HCT116 (cell line): ENCODE data around the gene DYNLRB2. TPM values are rescaled to one million over a fixed set of nuclear protein-coding genes. Genes with fewer than 3 reads are reported as not detected.

Experiments used
- ATAC-seq: fragments of 200-7000 bp; cut with Tn5 transposase; 2 replicates; pipeline ENCODE4 v1.9.1; 2020; ENCODE audit warnings: mild to moderate bottlenecking, moderate library complexity
- BruUV-seq: library from RNA; stranded (reverse); fragments of 400-500 nt; replicated peaks from 2 replicates; lab custom pipeline; 2021; lab: Mats Ljungman, UMichigan
- CTCF ChIA-PET: fragments of 300-600 bp; sonication (Branson Sonifier 250); formaldehyde crosslinking; loops from one replicate; lab custom pipeline; 2021; ENCODE audit warnings: antibody characterized with exemption; lab: Charles Lee
- POLR2A ChIA-PET: fragments of 300-600, 350-600 bp; sonication (Branson Sonifier 250); formaldehyde crosslinking; loops from one replicate; lab custom pipeline; 2021; ENCODE audit warnings: antibody characterized with exemption; lab: Charles Lee
- RAD21 ChIA-PET, 2 experiments: fragments of 300-600 bp; sonication (Branson Sonifier 250); formaldehyde crosslinking; loops; one replicate each; lab custom pipeline; 2023; ENCODE audit warnings: low total read pairs in 2 of 2; ENCODE audit not compliant: uncharacterized antibody in 2 of 2, unreplicated experiment in 2 of 2, low non-redundant PET in 1 of 2; lab: Charles Lee
- DNase-seq: peaks from one replicate; pipeline ENCODE4 v3.0.0-alpha.2; 2010; ENCODE audit warnings: low read depth, low spot score
- H2AFZ ChIP-seq: fragments of 200-600 bp; shearing (Covaris generic), sonication (generic); 2 replicates; pipeline ENCODE4 v1.6.1; 2017; ENCODE audit warnings: low read depth, mixed run types, mixed read lengths, antibody characterized with exemption, low read length; ENCODE audit not compliant: poor library complexity, severe bottlenecking
- H3K27ac ChIP-seq: 2 replicates; pipeline ENCODE4 v1.5.1; 2012; ENCODE audit warnings: low read depth, low read length
- H3K27me3 ChIP-seq: fragments of 200-600 bp; sonication (generic); 2 replicates; pipeline ENCODE4 v1.6.1; 2016; ENCODE audit warnings: mixed run types, low read length, mixed read lengths; ENCODE audit not compliant: insufficient read depth
- H3K36me3 ChIP-seq, 2 experiments: fragments of 200-500 bp in 1 of 2; fragments of 200-600 bp in 1 of 2; sonication (Bioruptor generic) in 1 of 2; sonication (generic) in 1 of 2; 2 replicates each; pipeline versions ENCODE4 v1.5.1 to v1.6.1; 2014 to 2016; ENCODE audit warnings: low read length in 2 of 2, inconsistent platforms in 1 of 2, mixed read lengths in 1 of 2, mixed run types in 1 of 2; ENCODE audit not compliant: insufficient read depth in 2 of 2, control insufficient read depth in 1 of 2
- H3K4me1 ChIP-seq, 2 experiments: fragments of 200-600 bp in 1 of 2; sonication (generic) in 1 of 2; 2 replicates each; pipeline versions ENCODE4 v1.5.1 to v1.6.1; 2012 to 2017; ENCODE audit warnings: low read length in 2 of 2, inconsistent platforms in 1 of 2, mild to moderate bottlenecking in 1 of 2, mixed read lengths in 1 of 2, mixed run types in 1 of 2, moderate library complexity in 1 of 2; ENCODE audit not compliant: insufficient read depth in 2 of 2, control insufficient read depth in 1 of 2
- H3K4me2 ChIP-seq: fragments of 200-600 bp; sonication (generic); 2 replicates; pipeline ENCODE4 v1.6.1; 2017; ENCODE audit warnings: mixed run types, low read length, mixed read lengths
- H3K4me3 ChIP-seq, 2 experiments: fragments of 200-600 bp in 1 of 2; sonication (generic) in 1 of 2; replicated peaks in 1 of 2; 2 replicates each; pipeline ENCODE4 v1.5.1; 2011 to 2016; ENCODE audit warnings: low read length in 2 of 2, control low read depth in 1 of 2, low read depth in 1 of 2, mild to moderate bottlenecking in 1 of 2, mixed read lengths in 1 of 2, mixed run types in 1 of 2
- H3K79me2 ChIP-seq: fragments of 200-600 bp; sonication (generic); 2 replicates; pipeline ENCODE4 v1.6.1; 2017; ENCODE audit warnings: mild to moderate bottlenecking, mixed run types, low read length, moderate library complexity, mixed read lengths; ENCODE audit not compliant: insufficient read depth
- H3K9ac ChIP-seq: fragments of 200-600 bp; sonication (generic); 2 replicates; pipeline ENCODE4 v1.6.1; 2016; ENCODE audit warnings: low read length, mixed read lengths
- H3K9me2 ChIP-seq: fragments of 200-600 bp; sonication (generic), shearing (Covaris generic); 2 replicates; pipeline ENCODE4 v1.6.1; 2017; ENCODE audit warnings: mixed run types, mild to moderate bottlenecking, moderate library complexity; ENCODE audit not compliant: insufficient read depth
- H3K9me3 ChIP-seq, 2 experiments: fragments of 200-500 bp in 1 of 2; fragments of 200-600 bp in 1 of 2; sonication (Bioruptor generic) in 1 of 2; sonication (generic) in 1 of 2; 2 replicates each; pipeline ENCODE4 v1.6.1; 2014 to 2017; ENCODE audit warnings: low read length in 2 of 2, mixed read lengths in 2 of 2, inconsistent platforms in 1 of 2, low read depth in 1 of 2, mild to moderate bottlenecking in 1 of 2, mixed run types in 1 of 2, moderate library complexity in 1 of 2; ENCODE audit not compliant: control insufficient read depth in 1 of 2, insufficient read depth in 1 of 2
- H4K20me1 ChIP-seq: fragments of 200-600 bp; sonication (generic), shearing (Covaris generic); 2 replicates; pipeline ENCODE4 v1.6.1; 2017; ENCODE audit warnings: mixed run types, mild to moderate bottlenecking, moderate library complexity; ENCODE audit not compliant: insufficient read depth
- ATF3 ChIP-seq: IDR thresholded peaks from 2 replicates; pipeline ENCODE4 v1.6.1; 2012
- CBX3 ChIP-seq: IDR thresholded peaks from 2 replicates; pipeline ENCODE4 v1.6.1; 2012; ENCODE audit warnings: low read depth
- CEBPB ChIP-seq: IDR thresholded peaks from 2 replicates; pipeline ENCODE4 v1.6.1; 2012; ENCODE audit warnings: low read depth
- CTCF ChIP-seq, 3 experiments: fragments of 200-600 bp in 1 of 3; sonication (generic) in 1 of 3; IDR thresholded peaks in 2 of 3; conservative IDR thresholded peaks in 1 of 3; 2 replicates each; pipeline ENCODE4 v1.5.1; 2012 to 2017; ENCODE audit warnings: low read depth in 2 of 3, low read length in 2 of 3, antibody characterized with exemption in 1 of 3, borderline replicate concordance in 1 of 3, control low read depth in 1 of 3, mild to moderate bottlenecking in 1 of 3, mixed read lengths in 1 of 3, mixed run types in 1 of 3, moderate library complexity in 1 of 3; ENCODE audit not compliant: insufficient read depth in 1 of 3
- ELF1 ChIP-seq: IDR thresholded peaks from 2 replicates; pipeline ENCODE4 v1.6.1; 2012; ENCODE audit warnings: low read depth, borderline replicate concordance
- EZH2 ChIP-seq: fragments of 200-600 bp; sonication (generic); IDR thresholded peaks from 2 replicates; pipeline ENCODE4 v1.6.1; 2017; ENCODE audit warnings: antibody characterized with exemption, mixed run types
- FOSL1 ChIP-seq: IDR thresholded peaks from 2 replicates; pipeline ENCODE4 v1.6.1; 2012; ENCODE audit warnings: low read depth
- JUND ChIP-seq: IDR thresholded peaks from 2 replicates; pipeline ENCODE4 v1.6.1; 2012
- MAX ChIP-seq: IDR thresholded peaks from 2 replicates; pipeline ENCODE4 v1.6.1; 2012
- POLR2AphosphoS5 ChIP-seq: IDR thresholded peaks from 2 replicates; pipeline ENCODE4 v1.6.1; 2011; ENCODE audit warnings: mild to moderate bottlenecking, low read depth, low read length, moderate library complexity
- RAD21 ChIP-seq: IDR thresholded peaks from 2 replicates; pipeline ENCODE4 v1.6.1; 2012; ENCODE audit warnings: low read depth, mild to moderate bottlenecking
- REST ChIP-seq: IDR thresholded peaks from 2 replicates; pipeline ENCODE4 v1.6.1; 2012; ENCODE audit warnings: low read depth
- SIN3A ChIP-seq: IDR thresholded peaks from 2 replicates; pipeline ENCODE4 v1.6.1; 2012; ENCODE audit warnings: low read depth
- SRF ChIP-seq: IDR thresholded peaks from 2 replicates; pipeline ENCODE4 v1.6.1; 2012; ENCODE audit warnings: low read depth
- TCF7L2 ChIP-seq: IDR thresholded peaks from 2 replicates; pipeline ENCODE4 v1.7.0; 2011; ENCODE audit warnings: borderline replicate concordance, inconsistent platforms; ENCODE audit not compliant: insufficient read depth, insufficient read length; ENCODE audit errors: extremely low read depth
- YY1 ChIP-seq: IDR thresholded peaks from 2 replicates; pipeline ENCODE4 v1.6.1; 2011; ENCODE audit warnings: low read length, low read depth, moderate library complexity, mild to moderate bottlenecking; ENCODE audit not compliant: insufficient replicate concordance; ENCODE audit errors: extremely low read depth
- ZNF274 ChIP-seq: fragments of 200-500 bp; sonication (Bioruptor generic); IDR thresholded peaks from 2 replicates; pipeline ENCODE4 v1.6.1; 2014; ENCODE audit warnings: mild to moderate bottlenecking, low read depth, low read length, inconsistent platforms
- intact Hi-C: fragments of 100-400 bp; cut with micrococcal nuclease; formaldehyde crosslinking; loops from 2 replicates; pipeline ENCODE4 v1.10.0; 2022
- total RNA-seq: library from RNA; stranded (reverse); gene quantifications from one replicate; pipeline ENCODE4 v1.2.1, GENCODE V29; 2021; ENCODE audit not compliant: unreplicated experiment

Gene DYNLRB2
- total RNA-seq, 1 experiment from 2014 or later = not detected

GRCh38 chr16:80552277-80552676 lies 11.5 kb downstream of the DYNLRB2 start:
- H3K27me3 ChIP-seq = no peaks in the 10 kb centered on the region
- ATAC-seq (no peak), DNase-seq (no peak)
- H3K4me3 ChIP-seq = no peak overlapping the region
- no peaks in the 10 kb centered on the region for H3K36me3 ChIP-seq
- no peak overlapping the region for H2AFZ ChIP-seq
- TF ChIP-seq CEBPB (no peak), TCF7L2 (no peak), FOSL1 (no peak), SIN3A (no peak), EZH2 (no peak), ELF1 (no peak), ATF3 (no peak)
- H3K79me2 ChIP-seq = no peaks in the 10 kb centered on the region
- peaks cover 0 to 7% of the 10 kb centered on the region in 2 experiments; a peak in 1 of 4 replicates for H3K9me3 ChIP-seq
- RAD21 ChIA-PET = no interaction called here
- no peak overlapping the region for H3K9ac ChIP-seq
- no peak overlapping the region for H3K4me2 ChIP-seq
- intact Hi-C loops = no loop called here
- POLR2A ChIA-PET = no interaction called here
- no peaks in the 10 kb centered on the region for H4K20me1 ChIP-seq
- no peak overlapping the region for H3K27ac ChIP-seq
- H3K9me2 ChIP-seq = no peaks in the 10 kb centered on the region
- CTCF ChIA-PET = no interaction called here
- BruUV-seq = no TSS peak
- H3K4me1 ChIP-seq = no peaks in the 10 kb centered on the region

GRCh38 chr16:80554033-80554432 lies 13.2 kb downstream of the DYNLRB2 start:
- no peaks in the 10 kb centered on the region for H3K79me2 ChIP-seq
- no peak overlapping the region for H3K4me2 ChIP-seq
- H3K9me2 ChIP-seq = no peaks in the 10 kb centered on the region
- no TSS peak for BruUV-seq
- no peak overlapping the region for H2AFZ ChIP-seq
- H3K4me1 ChIP-seq = no peaks in the 10 kb centered on the region
- intact Hi-C loops = no loop called here
- H3K27me3 ChIP-seq = no peaks in the 10 kb centered on the region
- H3K27ac ChIP-seq = no peak overlapping the region
- H3K9ac ChIP-seq = no peak overlapping the region
- no peak overlapping the region for H3K4me3 ChIP-seq
- no peaks in the 10 kb centered on the region for H4K20me1 ChIP-seq
- ATAC-seq (no peak), DNase-seq (no peak)
- ChIA-PET CTCF (no interaction called here), POLR2A (no interaction called here), RAD21 (no interaction called here)
- H3K36me3 ChIP-seq = no peaks in the 10 kb centered on the region
- peaks cover 0 to 7% of the 10 kb centered on the region in 2 experiments; a peak in 1 of 4 replicates for H3K9me3 ChIP-seq
- TF ChIP-seq MAX (no peak), RAD21 (no peak), REST (no peak), ZNF274 (no peak), YY1 (no peak), FOSL1 (no peak), POLR2AphosphoS5 (no peak), ELF1 (no peak), SRF (no peak), JUND (no peak), CBX3 (no peak), EZH2 (no peak), CTCF (IDR thresholded peaks at IDR 0.05 in 2 of 3, conservative IDR thresholded peaks at IDR 0.05 in 1 of 3; ENCODE audit: borderline replicate concordance in 1 of 3, insufficient read depth in 1 of 3, low read depth in 2 of 3, low read length in 2 of 3) (no peak)
